Suprapubic skin (tissue), 4 donors: ENCODE measurements around the gene DMXL1. TPM values are rescaled to one million over a fixed set of nuclear protein-coding genes. Genes with fewer than 3 reads are reported as not detected.

ENCODE experiments used
- DNase-seq, 2 donors: peaks; one replicate each; pipeline ENCODE4 v3.0.0-alpha.2; 2019; ENCODE audit warnings: low spot score in 2 of 2
- H3K27ac ChIP-seq: fragments of 200-600 bp; sonication (generic); one replicate; pipeline ENCODE4 v1.5.1; 2019
- H3K27me3 ChIP-seq: fragments of 200-600 bp; sonication (generic); one replicate; pipeline ENCODE4 v1.5.1; 2019
- H3K36me3 ChIP-seq: fragments of 200-600 bp; sonication (generic); one replicate; pipeline ENCODE4 v1.5.1; 2019
- H3K4me1 ChIP-seq: fragments of 200-600 bp; sonication (generic); one replicate; pipeline ENCODE4 v1.5.1; 2019
- H3K4me3 ChIP-seq: fragments of 200-600 bp; sonication (generic); one replicate; pipeline ENCODE4 v1.5.1; 2019; ENCODE audit warnings: mild to moderate bottlenecking
- H3K9me3 ChIP-seq: fragments of 200-600 bp; sonication (generic); one replicate; pipeline ENCODE4 v1.5.1; 2019
- CTCF ChIP-seq, 2 donors: fragments of 200-600 bp in 1 of 2; fragments of 450-650 bp in 1 of 2; sonication (generic) in 1 of 2; IDR thresholded peaks; one replicate each; pipeline ENCODE4 v1.5.1; 2016 to 2019; ENCODE audit warnings: antibody characterized with exemption in 2 of 2, mild to moderate bottlenecking in 1 of 2, moderate library complexity in 1 of 2
- EP300 ChIP-seq: sonication (generic); formaldehyde crosslinking; IDR thresholded peaks from one replicate; pipeline ENCODE4 v1.6.1; 2017; ENCODE audit warnings: antibody characterized with exemption
- POLR2A ChIP-seq, 2 donors: fragments of 450-650 bp; IDR thresholded peaks; one replicate each; pipeline ENCODE4 v1.6.1; 2017; ENCODE audit warnings: antibody characterized with exemption in 2 of 2, mild to moderate bottlenecking in 2 of 2, moderate library complexity in 2 of 2
- POLR2AphosphoS5 ChIP-seq, 3 donors: sonication (generic); formaldehyde crosslinking; IDR thresholded peaks; one replicate each; pipeline ENCODE4 v1.6.1; 2017; ENCODE audit warnings: antibody characterized with exemption in 3 of 3
- WGBS: methylation state at CpG from one replicate; pipeline ENCODE4 v1.1.5; 2018; 5-methylcytosine and 5-hydroxymethylcytosine counted together
- total RNA-seq, 4 donors: library from RNA; depleted of rRNA; stranded (reverse); fragments of >200 nt; gene quantifications; one replicate each; pipeline ENCODE4 v1.1.0, GENCODE V29; 2016

Gene DMXL1
- total RNA-seq, 4 donors from 2014 or later: 38.8 to 79.1 (median 47.9) TPM

GRCh38 chr5:119031011-119031886 is 39.6 kb upstream of the DMXL1 start:
- DNase-seq: no peak
- 73% methylated on average over 5 of the region's 5 CpGs for WGBS
- TF ChIP-seq CTCF (IDR thresholded peaks at IDR 0.05) (no peak), EP300 (no peak), POLR2A (IDR thresholded peaks at IDR 0.05) (no peak), POLR2AphosphoS5 (IDR thresholded peaks at IDR 0.05) (no peak)

GRCh38 chr5:119031905-119032304 is 39.0 kb upstream of the DMXL1 start:
- no peak for TF ChIP-seq POLR2AphosphoS5 (IDR thresholded peaks at IDR 0.05)
- TF ChIP-seq EP300: no peak
- H3K4me1 ChIP-seq: peaks cover 3% of the 10 kb centered on the region
- no peaks in the 10 kb centered on the region for H3K27me3 ChIP-seq
- no peak overlapping the region for H3K27ac ChIP-seq
- 79% methylated on average over 4 of the region's 4 CpGs for WGBS
- H3K4me3 ChIP-seq: no peak overlapping the region
- DNase-seq: no peak
- H3K9me3 ChIP-seq: no peaks in the 10 kb centered on the region
- no peaks in the 10 kb centered on the region for H3K36me3 ChIP-seq

More at GRCh38 chr5:119031011-119031886, 39.6 kb upstream of the DMXL1 start:
- peaks cover under 1% of the 10 kb centered on the region for H3K4me1 ChIP-seq
- no peaks in the 10 kb centered on the region for H3K27me3 ChIP-seq
- no peaks in the 10 kb centered on the region for H3K9me3 ChIP-seq
- no peaks in the 10 kb centered on the region for H3K36me3 ChIP-seq
- no peak overlapping the region for H3K4me3 ChIP-seq
- no peak overlapping the region for H3K27ac ChIP-seq

- TF ChIP-seq POLR2A (IDR thresholded peaks at IDR 0.05) (no peak), POLR2AphosphoS5 (IDR thresholded peaks at IDR 0.05) (no peak), CTCF (IDR thresholded peaks at IDR 0.05) (no peak), EP300 (no peak)
- no peaks in the 10 kb centered on the region for H3K9me3 ChIP-seq
- no peak overlapping the region for H3K27ac ChIP-seq
- DNase-seq: no peak
- H3K27me3 ChIP-seq: no peaks in the 10 kb centered on the region
- H3K36me3 ChIP-seq: no peaks in the 10 kb centered on the region
- WGBS: 86% methylated on average over 3 of the region's 3 CpGs
- H3K4me1 ChIP-seq: peaks cover 3% of the 10 kb centered on the region
- H3K4me3 ChIP-seq: no peak overlapping the region
Observed at GRCh38 chr5:119032656-119033055, 38.2 kb upstream of the DMXL1 start.

- Histone ChIP-seq H3K9me3 (no peaks in the 10 kb centered on the region), H3K4me1 (peaks cover 3% of the 10 kb centered on the region), H3K4me3 (no peak overlapping the region), H3K27ac (no peak overlapping the region), H3K27me3 (no peaks in the 10 kb centered on the region), H3K36me3 (no peaks in the 10 kb centered on the region)
- TF ChIP-seq CTCF (IDR thresholded peaks at IDR 0.05) (no peak), POLR2AphosphoS5 (IDR thresholded peaks at IDR 0.05) (no peak), POLR2A (IDR thresholded peaks at IDR 0.05) (no peak), EP300 (no peak)
- no peak for DNase-seq
- WGBS: 88% methylated on average over 3 of the region's 3 CpGs
Observed at GRCh38 chr5:119033135-119033534, 37.8 kb upstream of the DMXL1 start.

DNA sequence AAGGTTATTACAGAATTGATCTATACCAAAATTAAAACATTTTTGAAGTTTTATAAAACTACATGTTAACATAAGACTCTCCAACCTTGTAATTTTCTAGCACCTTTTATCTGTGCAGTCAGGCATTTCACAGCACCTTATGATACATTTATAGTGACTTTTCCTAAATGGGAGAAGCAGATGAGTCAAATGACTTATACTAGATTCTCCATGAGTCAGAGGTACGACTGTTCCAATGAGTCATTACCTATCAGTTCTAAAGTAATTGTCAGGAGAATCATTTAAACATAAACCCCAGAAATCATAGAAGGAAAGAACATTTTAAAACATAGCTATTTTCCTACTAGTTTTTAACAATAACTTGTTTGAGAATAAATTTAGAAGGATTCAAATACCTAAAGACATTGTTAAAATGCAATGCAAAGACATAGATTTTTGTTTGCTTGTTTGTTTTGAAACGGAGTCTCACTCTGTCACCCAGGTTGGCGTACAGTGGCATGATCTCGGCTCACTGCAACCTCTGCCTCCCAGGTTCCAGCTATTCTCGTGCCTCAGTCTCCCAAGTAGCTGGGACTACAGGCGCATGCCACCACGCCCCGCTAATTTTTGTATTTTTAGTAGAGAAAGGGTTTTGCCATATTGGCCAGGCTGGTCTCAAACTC is 34.7 kb upstream of the DMXL1 start:
- Histone ChIP-seq H3K36me3 (no peaks in the 10 kb centered on the region), H3K27ac (no peak overlapping the region), H3K9me3 (no peaks in the 10 kb centered on the region), H3K27me3 (no peaks in the 10 kb centered on the region), H3K4me3 (no peak overlapping the region), H3K4me1 (peaks cover 3% of the 10 kb centered on the region)
- 79% methylated on average over 8 of the region's 8 CpGs for WGBS
- TF ChIP-seq CTCF (IDR thresholded peaks at IDR 0.05) (no peak), EP300 (no peak), POLR2A (IDR thresholded peaks at IDR 0.05) (no peak), POLR2AphosphoS5 (IDR thresholded peaks at IDR 0.05) (no peak)
- no peak for DNase-seq
